HEK293T (cell line): Measurements from ENCODE around the gene NUP205.

Source experiments
- CTBP1 ChIP-seq: fragments of 450-650 bp; IDR thresholded peaks from 2 replicates; pipeline ENCODE4 v1.6.1; 2016; ENCODE audit warnings: borderline replicate concordance
- FOXA1 ChIP-seq: fragments of 450-650 bp; IDR thresholded peaks from 2 replicates; pipeline ENCODE4 v1.6.1; 2016; ENCODE audit warnings: mild to moderate bottlenecking
- FOXM1 ChIP-seq: fragments of 450-650 bp; IDR thresholded peaks from 2 replicates; pipeline ENCODE4 v1.6.1; 2017; ENCODE audit warnings: mild to moderate bottlenecking, borderline replicate concordance
- HDGF ChIP-seq: fragments of 450-650 bp; IDR thresholded peaks from 2 replicates; pipeline ENCODE4 v1.6.1; 2017; ENCODE audit warnings: antibody characterized with exemption, borderline replicate concordance
- LEF1 ChIP-seq: fragments of 450-650 bp; IDR thresholded peaks from 2 replicates; pipeline ENCODE4 v1.6.1; 2017; ENCODE audit warnings: mild to moderate bottlenecking, borderline replicate concordance
- PKNOX1 ChIP-seq: fragments of 450-650 bp; IDR thresholded peaks from 2 replicates; pipeline ENCODE4 v1.6.1; 2016
- SP1 ChIP-seq: fragments of 450-650 bp; IDR thresholded peaks from 2 replicates; pipeline ENCODE4 v1.6.1; 2017
- SUZ12 ChIP-seq: fragments of 450-650 bp; IDR thresholded peaks from 2 replicates; pipeline ENCODE4 v1.6.1; 2016; ENCODE audit warnings: mild to moderate bottlenecking

- no peak for TF ChIP-seq PKNOX1
- TF ChIP-seq SUZ12 = no peak
- no peak for TF ChIP-seq FOXA1
- no peak for TF ChIP-seq FOXM1
- TF ChIP-seq LEF1 = no peak
- no peak for TF ChIP-seq SP1
- TF ChIP-seq HDGF = no peak
- TF ChIP-seq CTBP1 = no peak
These were observed 40.2 kb downstream of the NUP205 start for GRCh38 chr7:135597926-135598305.
